GM06990 (cell line): Measurements from ENCODE around the gene CLDN1.

Experiments
- DNase-seq: peaks from one replicate; pipeline ENCODE4 v3.0.0-alpha.2; 2011; ENCODE audit not compliant: insufficient read length; ENCODE audit errors: extremely low read depth
- H3K27me3 ChIP-seq: replicated peaks from 2 replicates; pipeline ENCODE4 v1.6.0; 2011; ENCODE audit warnings: low read length; ENCODE audit not compliant: control insufficient read depth, insufficient read depth
- H3K36me3 ChIP-seq: 2 replicates; pipeline ENCODE4 v1.5.1; 2011; ENCODE audit warnings: low read length; ENCODE audit not compliant: control insufficient read depth, insufficient read depth
- H3K4me3 ChIP-seq: replicated peaks from 2 replicates; pipeline ENCODE4 v1.5.1; 2011; ENCODE audit warnings: low read depth, mild to moderate bottlenecking, control low read depth, low read length
- CTCF ChIP-seq: IDR thresholded peaks from 2 replicates; pipeline ENCODE4 v1.5.1; 2011; ENCODE audit warnings: low read length, control low read depth, mild to moderate bottlenecking, inconsistent platforms; ENCODE audit not compliant: insufficient read depth, poor library complexity, severe bottlenecking

Gene CLDN1

GRCh38 chr3:190303884-190304283 lies 18.4 kb downstream of the CLDN1 start:
- H3K36me3 ChIP-seq = no peaks in the 10 kb centered on the region
- no peak for DNase-seq
- H3K27me3 ChIP-seq = no peaks in the 10 kb centered on the region
- H3K4me3 ChIP-seq = no peak overlapping the region
- TF ChIP-seq CTCF = no peak

GRCh38 chr3:190302212-190302867 lies 19.9 kb downstream of the CLDN1 start:
- no peak for TF ChIP-seq CTCF
- Histone ChIP-seq H3K27me3 (no peaks in the 10 kb centered on the region), H3K4me3 (no peak overlapping the region), H3K36me3 (no peaks in the 10 kb centered on the region)
- DNase-seq = no peak

GRCh38 chr3:190301591-190301990 lies 20.7 kb downstream of the CLDN1 start:
- Histone ChIP-seq H3K36me3 (no peaks in the 10 kb centered on the region), H3K27me3 (no peaks in the 10 kb centered on the region), H3K4me3 (no peak overlapping the region)
- no peak for DNase-seq
- no peak for TF ChIP-seq CTCF

- no peaks in the 10 kb centered on the region for H3K27me3 ChIP-seq
- no peak for DNase-seq
- no peaks in the 10 kb centered on the region for H3K36me3 ChIP-seq
- no peak for TF ChIP-seq CTCF
- no peak overlapping the region for H3K4me3 ChIP-seq
Measured at GRCh38 chr3:190299969-190300368, 22.3 kb downstream of the CLDN1 start.

GRCh38 chr3:190294030-190294429 lies 28.2 kb downstream of the CLDN1 start:
- DNase-seq = no peak
- TF ChIP-seq CTCF = no peak
- no peak overlapping the region for H3K4me3 ChIP-seq
- H3K27me3 ChIP-seq = no peaks in the 10 kb centered on the region
- no peaks in the 10 kb centered on the region for H3K36me3 ChIP-seq

- H3K27me3 ChIP-seq = no peaks in the 10 kb centered on the region
- no peaks in the 10 kb centered on the region for H3K36me3 ChIP-seq
- H3K4me3 ChIP-seq = no peak overlapping the region
- no peak for DNase-seq
- TF ChIP-seq CTCF = no peak
Measured at GRCh38 chr3:190293621-190294020, 28.6 kb downstream of the CLDN1 start.
